Left forelimb (tissue), 1 donor: ENCODE measurements around the gene USP21.
A peak's percentile ranks its signal among the peaks of the same experiment; 100 is the strongest.

Source experiments
- DNase-seq: peaks from one replicate; pipeline ENCODE4 v3.0.0-alpha.2; 2018; ENCODE audit warnings: low spot score

Gene USP21

DNA sequence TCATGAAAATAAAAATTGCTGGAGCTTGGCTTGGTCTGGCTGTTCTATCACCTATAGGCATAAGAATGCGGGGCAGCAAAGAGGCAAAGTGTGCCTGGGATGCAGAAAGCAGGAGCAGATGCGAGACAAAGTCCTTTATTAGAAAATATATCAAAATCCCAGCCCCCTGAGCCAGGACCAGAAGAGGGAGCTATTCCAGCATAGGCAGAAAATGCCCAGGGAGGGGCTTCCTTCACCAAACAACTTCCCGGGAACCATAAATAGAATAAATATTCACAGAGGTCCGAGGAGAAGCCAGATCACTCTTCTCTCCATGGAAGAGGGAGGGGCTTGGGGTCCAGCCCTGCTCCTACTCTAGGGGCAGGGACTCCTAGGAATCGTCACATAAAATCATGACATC is 11.9 kb downstream of the USP21 start:
- no peak for DNase-seq

DNA sequence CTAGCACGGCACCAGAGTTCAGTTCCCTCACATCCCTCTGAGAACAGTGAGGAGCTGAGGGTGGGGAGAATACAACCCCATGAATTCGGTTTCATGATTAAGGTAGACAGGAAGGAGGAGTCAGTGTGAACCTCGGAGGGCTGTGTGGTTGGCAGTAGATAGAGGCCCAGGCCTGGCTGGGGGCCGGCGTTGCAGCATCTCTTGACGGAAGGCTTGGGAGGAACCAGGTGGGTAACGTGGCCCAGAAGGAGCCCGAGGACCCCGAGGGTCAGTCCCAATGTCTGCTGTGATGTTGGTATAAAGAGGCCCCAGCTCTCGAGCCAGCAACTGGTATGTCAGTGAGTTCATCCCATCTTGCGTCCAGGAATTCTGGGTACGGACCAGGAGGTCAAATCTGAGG is 12.4 kb downstream of the USP21 start:
- no peak for DNase-seq

DNA sequence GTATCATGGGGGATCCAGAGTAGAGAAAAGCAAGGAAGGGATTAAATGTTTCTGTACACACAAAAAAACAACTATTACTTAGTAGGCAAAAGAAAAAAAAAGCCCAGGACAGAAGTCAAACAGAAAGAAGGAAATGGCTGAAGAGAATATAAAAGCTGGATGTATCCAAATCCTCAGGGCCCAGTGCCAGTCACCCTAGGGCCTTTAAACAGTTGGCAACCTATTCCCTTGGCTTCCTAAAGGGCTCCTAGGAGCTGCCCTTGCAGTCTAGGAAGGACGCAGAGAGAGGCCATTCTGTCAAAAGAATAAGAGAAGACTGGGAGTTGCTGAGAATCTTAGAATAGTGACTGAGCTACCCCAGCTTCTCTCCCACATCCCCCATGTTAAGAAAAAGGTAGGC is 13.0 kb downstream of the USP21 start:
- DNase-seq = no peak

DNA sequence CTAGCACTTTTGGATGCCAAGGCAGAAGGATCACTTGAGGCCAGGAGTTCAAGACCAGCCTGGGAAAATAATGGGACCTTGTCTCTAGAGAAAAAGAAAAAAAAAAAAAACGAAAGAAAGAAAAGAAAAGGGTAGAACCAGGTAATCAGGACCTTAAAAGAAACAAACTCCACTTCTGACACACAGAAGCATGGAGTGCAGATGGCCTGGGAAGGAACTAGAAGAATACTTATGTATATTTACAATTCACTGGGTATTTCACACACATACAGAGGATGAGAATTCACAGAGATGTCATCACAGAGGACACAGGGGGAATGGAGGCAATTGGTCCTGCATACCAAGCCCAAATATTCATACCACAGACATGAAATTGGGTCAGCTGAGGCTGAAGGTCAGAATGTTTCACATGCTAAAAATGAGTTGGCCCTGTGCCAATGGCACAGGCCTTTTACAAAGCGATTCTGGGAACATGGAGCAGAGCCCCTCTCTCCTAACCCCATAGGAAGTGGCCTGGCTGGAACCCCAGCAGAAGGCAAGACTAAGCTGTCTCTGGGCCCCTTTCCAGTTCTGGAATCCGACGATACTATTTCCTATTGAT is 13.6 kb downstream of the USP21 start:
- no peak for DNase-seq

DNA sequence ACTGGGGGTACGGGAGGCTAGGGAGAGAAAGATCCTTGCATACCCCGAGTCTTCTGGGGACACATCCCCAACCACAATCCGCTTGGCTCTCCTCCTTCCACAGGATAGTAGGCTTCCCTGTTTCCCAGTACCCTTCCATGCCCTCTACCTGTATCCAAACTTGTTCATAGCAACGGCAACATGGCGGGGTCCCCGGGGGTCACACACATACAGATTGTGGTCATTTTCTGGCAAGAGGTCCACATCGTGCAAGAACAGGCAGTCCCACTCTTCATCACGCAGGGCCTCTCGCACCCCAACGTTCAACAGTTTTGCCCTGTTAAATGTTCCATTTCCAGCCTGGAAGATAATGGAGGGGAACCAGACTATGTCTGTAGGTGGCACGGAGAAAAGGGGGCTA is 14.4 kb downstream of the USP21 start:
- DNase-seq = no peak

DNA sequence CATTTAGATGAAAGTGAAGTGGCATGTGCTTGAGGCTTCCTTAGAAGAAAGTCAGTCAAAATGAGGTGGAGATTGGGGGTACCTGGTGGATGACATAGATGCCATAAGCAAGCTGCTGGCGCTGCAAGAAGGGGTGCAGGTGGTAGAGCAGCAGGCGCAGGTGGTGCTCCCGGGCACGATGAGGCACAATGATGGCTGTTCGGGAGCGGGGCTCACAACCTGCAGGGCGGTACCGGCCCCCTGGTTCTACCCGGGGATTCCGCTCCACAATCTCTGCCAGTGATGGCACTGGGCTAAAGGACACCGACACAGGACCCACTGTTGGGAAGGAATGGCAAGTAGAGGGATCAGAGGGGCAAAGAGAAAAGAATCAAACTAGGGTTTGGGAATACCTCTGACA is 15.6 kb downstream of the USP21 start:
- DNase-seq = no peak

DNA sequence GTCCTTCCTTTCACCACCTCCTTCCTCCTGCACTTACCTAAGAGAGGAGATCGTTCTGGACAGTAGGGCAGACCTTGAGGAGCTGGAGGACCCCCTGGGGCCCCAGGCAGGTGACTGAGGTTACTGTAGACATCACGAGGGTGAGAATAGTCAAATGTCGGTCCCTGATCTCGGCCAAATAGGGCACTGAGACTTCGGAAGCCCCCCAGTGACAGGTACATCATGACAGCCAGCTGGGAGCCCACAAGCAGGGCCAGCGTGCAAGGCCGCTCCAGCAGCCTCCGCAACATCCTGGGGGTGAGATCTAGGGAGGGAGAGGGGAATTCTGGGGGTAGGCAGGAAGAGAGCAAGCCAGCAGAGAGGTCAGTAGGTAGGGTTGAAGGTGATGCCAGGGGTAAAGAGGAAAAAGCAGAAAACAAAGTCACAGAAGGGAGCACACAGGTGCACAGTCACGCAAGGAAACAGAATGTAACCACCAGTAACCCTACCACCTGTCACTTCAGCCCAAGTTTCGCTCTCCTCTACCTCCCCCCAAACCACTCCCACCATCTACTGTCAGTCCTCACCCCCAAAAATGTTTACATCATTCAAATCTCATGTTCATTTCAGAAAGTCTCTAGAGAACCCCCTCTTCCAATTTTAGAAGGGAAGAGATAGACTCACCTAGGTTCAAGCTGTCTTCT is 16.6 kb downstream of the USP21 start:
- no peak for DNase-seq

DNA sequence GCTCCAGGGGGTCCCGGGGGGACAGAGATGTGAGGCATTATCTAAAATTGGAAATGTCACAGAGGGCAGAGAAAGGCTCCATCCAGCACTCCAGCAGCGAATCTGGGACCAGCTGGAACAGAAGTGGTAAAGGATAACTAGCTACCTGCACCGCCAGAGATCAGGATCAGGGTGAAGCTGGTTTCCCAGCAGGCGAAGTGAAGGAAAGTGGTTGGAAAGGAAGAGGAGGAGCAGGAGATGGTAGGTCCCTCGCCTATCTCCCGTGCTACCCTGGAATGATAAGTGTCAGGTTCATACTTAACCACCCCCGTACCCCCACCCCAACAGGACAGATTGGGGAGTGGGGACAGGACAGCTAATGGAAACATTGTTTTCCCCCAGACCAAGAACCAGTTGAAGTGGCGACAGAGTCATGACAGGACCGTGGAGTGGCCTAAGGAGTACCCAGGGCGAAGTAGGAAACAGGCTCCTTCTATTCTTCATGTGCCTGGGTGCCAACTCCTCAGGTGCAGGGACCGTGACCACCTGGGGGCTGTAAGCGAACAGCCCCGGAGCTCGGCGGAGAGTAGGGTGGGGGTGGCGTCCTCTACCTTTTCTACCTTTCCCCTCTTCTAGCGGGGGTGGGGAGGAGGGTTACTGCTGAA is 17.3 kb downstream of the USP21 start:
- no peak for DNase-seq

DNA sequence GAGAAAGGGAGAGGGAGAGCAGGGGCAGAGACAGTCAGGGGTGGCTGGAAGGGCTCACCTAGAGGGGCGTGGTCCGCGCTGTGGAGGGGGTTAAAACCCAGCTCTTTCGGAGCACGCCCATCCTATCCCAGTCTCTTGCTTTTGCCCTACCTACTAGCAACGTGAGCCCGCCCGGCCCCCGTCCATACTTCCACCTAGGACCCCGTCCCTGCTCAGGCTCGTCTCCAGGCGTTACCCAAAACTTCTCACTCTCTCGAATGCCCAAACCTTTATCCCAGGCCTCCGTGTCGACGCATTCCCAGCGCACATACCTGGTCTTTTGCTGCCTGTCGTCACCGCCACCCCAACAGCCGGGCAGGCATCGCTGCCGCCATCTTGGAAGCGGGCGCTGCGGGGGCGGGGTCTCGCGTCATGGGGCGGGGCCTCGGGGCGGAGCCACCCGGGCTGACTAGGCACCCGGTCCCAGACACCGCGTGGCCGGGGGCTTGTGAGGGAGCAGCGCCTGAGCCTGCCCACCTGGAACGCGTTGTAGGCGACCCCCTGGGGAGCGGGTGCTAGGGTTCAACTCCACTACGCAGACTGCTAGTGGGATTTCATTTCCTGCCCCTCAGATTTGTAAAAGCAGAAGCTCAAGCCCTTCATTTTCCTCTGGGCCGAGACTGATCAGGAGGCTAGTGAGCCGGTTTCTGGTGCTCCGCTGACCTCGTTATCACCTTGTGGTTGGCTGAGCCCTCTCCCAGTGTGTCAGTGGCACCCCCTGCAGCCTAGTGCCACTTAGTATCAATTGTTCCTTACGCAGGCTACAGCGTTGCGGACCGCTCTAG is 18.0 kb downstream of the USP21 start, which contains the start of gene B4GALT3:
Gene B4GALT3 (minus strand): TSS at position 396 of the 824 bp plus-strand sequence. CDS start 1,447 bp downstream, outside the sequence.
- DNase-seq = peak; percentile 96

DNA sequence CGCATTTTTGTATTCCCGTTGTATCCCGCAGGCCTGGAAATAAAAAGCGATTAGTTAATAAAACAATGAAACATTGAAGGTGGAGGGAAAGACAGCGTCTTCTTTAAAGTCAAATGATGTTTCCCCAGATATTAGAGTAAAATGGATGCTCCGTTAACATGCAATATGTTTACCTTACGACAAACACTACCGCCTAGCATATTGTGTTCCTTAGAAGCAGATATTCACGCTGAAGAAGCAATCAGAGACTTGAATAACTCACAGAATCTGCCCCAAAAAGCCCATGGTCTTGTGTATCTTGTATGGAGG is 18.6 kb downstream of the USP21 start:
- DNase-seq = no peak

DNA sequence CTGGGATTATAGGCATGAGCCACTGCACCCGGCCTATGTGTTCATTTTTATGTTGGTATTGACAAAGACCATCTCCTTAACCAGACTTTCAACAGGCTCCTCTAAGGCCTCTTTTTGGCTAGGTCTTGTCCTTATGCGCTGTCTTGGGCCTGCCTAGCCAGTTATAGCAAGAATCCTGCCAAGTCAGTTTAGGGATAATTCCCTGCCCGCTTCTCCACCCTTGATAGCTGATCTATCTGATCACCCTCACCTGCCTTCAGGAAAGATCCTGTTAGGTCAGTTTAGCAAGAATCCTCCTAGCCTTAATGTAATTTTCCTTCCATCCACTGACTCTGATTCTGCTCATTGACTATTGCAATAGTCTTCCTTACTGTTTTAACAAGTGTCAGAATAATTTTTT is 20.4 kb downstream of the USP21 start:
- DNase-seq = no peak

DNA sequence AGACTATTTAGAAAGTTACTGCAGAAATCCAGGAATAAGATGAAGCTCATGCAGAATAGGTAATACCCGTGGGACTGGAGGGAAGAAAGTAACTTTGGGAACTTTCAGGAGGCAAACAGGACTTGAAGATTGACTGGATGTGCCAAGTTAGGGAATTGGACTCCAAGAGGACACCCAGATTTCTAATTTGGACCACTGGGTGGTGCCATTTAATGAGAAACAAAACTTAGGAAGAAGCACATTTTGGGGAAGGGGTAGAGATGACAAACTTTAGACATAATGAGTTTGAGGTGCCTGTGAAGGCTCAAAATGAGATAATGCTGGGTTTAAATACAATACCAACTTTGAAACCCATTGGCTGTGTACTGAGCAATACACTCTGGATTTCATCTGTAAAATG is 21.3 kb downstream of the USP21 start:
- no peak for DNase-seq

DNA sequence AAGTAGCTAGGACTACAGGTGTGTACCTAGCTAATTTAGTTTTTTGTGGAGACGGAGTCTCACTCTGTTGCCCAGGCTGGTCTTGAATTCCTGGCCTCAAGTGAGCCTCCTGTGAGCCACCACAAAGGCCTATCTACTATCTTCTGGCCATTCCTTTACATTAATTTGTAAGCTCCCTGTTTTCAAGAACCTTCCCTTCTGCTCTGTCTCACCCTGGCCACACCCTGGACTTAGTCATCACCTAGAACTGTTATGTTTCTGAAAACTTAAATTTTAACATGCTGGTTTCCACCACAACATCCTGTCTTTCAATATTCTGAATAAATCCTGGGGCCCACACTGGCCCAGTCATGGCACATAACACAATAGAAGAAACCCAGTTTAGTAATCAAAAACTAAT is 22.9 kb downstream of the USP21 start:
- DNase-seq = no peak

DNA sequence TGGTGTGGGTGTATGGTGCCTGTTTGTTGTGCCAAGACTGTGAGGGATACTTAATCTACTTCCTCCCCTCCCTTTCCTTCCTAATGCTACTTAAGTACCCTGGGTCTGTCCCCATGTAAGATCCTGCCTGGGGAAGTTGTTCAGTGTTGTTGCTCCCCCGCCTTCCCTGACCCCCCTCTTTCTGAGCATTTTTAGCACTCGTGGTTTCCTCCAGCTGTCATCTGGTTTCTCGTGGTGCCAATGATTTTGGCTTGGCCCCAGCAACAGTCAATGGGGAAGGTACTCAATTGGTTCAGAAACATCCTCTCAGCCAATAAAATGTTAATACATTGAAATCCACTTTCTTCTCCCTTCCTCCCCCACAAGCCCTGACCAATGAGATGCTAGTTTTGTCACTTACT is 26.0 kb downstream of the USP21 start:
- DNase-seq = no peak

DNA sequence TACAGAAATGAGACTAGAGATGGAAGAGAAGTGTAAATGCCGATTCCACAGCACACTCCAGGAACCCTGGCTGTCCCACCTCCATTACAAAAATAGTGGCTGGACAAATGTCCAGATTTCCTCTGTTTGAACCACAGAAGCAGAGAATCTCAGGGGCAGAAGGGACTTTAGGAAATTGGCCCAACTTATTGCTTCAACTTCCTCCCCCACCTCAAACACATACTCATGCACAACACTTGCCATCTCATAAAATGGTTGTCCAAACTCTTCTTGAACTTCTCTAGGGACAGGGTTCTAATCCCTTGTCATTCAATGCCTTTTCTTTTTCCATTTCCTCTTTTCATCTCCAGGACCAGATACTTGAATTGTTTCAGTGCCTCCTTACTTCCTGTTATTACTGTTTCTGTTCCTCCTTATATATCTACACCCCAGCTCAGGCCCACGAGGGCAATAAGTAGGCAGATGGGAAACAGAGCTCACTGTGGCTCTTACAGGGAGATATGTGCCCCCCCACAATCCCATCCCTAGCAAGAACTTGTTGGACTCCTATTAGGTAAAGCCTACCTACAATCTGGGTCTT is 26.5 kb downstream of the USP21 start:
- DNase-seq = no peak

DNA sequence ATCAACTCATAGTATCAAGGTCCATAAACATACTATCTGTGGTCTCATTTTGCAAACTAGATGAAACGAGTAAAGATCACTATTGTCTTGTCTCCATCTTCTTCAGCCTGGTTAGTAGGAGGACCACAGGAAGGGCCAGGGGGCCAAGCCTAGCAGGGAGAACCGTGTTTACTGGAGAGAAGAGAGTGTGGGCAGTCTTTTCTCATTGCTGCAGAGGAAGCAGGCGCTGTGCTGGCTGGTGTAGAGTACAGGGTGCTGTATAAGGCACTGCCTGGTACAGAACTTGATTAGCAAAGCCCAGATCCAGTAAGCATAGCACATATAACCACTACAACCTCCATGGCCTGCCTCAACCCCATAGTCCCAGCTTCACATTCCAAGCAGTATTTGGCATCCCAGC is 28.0 kb downstream of the USP21 start:
- no peak for DNase-seq

DNA sequence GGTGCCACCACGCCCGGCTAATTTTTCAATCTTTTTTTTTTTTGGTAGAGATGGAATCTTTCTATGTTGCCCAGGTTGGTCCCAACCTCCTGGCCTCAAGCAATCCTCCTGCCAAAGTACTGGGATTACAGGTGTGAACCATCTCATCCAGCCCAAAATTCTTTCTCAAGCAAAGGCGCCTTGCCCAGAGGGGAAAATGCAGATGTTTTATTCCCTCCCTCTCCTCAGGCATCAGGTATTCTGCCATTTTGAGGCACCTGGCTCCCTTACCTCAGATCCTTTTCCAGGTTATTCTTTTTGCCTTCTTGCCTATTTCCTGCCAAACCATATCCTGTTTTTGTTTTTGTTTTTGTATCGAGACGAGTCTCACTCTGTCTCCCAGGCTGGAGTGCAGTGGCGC is 29.1 kb downstream of the USP21 start:
- DNase-seq = no peak

DNA sequence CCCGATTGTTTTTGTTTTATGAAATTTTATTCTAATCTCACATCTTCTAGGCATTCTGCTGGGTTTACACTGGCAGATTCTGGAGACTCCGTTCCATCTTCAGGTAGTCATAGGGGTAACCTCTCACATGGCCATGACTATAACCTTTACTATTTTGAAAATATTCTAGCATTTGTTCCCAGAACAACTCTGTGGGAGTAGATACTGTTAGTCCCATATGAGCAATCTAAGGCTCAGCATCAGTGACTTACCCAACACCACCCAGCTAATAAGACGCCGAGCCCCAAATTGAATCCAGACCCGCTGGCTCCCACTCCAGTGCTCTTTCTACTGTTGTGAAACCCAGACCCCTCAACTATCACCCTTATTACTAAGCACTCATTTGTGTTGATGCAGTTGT is 29.7 kb downstream of the USP21 start:
- DNase-seq = no peak

DNA sequence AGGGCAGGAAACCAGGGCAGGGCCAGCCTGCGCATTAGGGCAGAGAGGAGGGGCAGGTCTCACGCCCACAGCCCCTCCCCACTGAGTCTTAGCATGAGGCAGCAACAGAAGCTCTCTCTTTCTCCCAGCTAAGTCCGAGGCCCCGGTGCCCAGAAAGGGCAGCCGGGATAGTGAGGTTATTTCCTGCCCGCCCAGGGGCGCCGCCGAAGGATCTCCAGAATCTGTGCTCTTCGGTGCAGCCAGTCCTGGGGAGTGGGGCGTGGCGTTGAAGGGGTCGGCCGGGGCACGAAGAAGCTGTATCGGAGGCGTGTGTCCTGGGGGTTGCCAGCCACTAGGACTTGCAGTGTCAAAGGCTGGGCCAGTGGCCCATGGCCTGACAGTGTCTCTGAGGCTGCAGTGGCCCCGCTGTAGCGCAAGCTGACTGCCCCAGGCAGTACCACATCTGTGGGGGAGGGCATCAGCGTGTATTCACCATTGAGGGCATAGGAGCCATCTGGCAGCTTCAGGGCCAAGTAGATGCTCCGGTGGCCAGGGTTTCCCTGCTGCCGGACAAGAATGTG is 31.7 kb downstream of the USP21 start:
- no peak for DNase-seq

DNA sequence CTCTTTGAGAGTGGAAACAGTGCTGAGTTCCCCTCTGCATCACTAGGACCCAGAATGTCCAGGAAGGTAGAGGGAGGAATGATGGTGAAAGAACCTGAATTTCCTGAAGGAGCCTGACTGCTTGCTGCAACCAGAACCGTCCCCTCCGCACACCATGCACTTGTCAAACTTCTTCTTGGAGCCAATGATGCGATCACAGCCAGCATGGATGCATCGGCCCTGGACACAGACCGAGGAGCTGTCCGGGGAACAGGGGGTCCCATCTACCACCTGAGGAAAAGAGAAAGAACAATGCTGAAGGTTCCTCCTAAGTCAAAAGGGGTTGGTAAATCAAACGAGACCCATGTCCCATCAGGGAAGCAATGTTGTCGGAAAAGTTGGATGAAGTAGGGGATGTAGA is 32.7 kb downstream of the USP21 start:
- DNase-seq = no peak

DNA sequence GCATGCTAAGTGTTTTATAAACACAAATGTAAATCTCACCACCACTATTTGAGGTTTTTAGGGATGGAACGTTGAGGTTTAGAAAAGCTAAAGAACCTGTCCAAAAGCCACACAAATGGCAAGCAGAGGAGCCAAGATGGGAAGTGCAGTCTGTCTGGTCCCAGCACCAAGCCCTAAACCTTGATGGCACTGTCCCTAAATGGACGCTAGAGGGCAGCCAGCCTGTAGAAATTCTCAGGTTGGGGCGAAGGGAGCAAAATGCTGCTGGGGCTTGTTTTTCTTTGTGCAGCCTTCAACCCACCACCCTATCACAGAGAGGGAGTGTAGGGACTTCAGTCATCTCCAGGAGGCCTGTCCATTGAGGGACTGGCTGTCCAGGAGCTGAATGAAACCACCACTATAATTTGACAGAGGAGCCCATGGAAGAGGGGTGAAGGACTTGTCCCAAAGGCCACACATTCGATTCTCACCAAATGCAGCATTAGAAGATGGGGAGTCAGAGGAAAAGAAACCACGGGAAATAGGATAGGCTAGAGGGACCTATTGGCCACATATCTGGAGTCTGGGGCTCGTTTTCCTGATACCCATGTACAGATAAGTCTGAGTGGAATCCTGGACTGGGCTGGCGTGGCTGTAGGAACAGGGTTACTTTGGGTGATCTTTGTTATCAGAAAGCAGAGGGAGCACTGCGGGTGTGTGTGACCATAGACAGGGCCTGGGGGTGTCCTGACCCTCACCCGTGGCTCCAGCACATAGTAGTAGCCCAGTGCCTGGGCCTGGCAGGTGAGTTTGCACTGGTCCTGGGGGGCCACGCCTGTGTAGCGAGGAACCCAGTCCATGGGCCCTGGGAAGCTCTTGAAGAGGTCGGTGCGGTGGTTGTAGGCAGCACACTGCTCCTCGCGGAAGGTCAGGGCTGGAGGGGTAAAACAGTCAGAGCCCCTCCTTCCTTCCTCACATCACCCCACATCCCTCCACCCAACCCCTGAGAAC is 33.5 kb downstream of the USP21 start:
- no peak for DNase-seq
